ENCODE data around the gene AJAP1.

Gene AJAP1

DNA sequence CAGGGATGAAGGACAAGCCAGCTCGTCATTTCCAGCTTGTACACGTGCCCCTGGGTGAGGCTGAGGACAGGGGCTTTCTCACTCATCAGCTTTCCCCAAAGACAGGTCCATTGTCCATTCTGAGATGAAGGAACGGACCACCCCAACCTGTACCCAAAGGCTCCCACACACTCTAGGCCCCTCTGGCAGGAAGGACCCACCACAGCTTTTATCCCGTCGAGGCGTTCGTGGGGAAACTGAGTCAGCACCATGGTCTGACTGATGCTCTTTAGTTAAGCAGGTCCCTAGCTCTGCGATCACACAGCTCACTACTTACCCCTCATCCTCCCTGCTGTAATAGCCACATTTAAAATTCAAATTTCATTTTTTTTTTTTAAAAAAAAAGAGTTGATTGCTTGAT, 117.3 kb downstream of the AJAP1 start:
- DNase-seq (ENCODE audit: low read depth) = no peak
- TF ChIP-seq, protein P1, sequence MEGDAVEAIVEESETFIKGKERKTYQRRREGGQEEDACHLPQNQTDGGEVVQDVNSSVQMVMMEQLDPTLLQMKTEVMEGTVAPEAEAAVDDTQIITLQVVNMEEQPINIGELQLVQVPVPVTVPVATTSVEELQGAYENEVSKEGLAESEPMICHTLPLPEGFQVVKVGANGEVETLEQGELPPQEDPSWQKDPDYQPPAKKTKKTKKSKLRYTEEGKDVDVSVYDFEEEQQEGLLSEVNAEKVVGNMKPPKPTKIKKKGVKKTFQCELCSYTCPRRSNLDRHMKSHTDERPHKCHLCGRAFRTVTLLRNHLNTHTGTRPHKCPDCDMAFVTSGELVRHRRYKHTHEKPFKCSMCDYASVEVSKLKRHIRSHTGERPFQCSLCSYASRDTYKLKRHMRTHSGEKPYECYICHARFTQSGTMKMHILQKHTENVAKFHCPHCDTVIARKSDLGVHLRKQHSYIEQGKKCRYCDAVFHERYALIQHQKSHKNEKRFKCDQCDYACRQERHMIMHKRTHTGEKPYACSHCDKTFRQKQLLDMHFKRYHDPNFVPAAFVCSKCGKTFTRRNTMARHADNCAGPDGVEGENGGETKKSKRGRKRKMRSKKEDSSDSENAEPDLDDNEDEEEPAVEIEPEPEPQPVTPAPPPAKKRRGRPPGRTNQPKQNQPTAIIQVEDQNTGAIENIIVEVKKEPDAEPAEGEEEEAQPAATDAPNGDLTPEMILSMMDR (IDR thresholded peaks at IDR 0.05; ENCODE audit: insufficient read depth, low read depth, low read length, missing control alignments) = no peak
- no peak overlapping the region for H3K4me3 ChIP-seq (ENCODE audit: low read depth, low read length)

DNA sequence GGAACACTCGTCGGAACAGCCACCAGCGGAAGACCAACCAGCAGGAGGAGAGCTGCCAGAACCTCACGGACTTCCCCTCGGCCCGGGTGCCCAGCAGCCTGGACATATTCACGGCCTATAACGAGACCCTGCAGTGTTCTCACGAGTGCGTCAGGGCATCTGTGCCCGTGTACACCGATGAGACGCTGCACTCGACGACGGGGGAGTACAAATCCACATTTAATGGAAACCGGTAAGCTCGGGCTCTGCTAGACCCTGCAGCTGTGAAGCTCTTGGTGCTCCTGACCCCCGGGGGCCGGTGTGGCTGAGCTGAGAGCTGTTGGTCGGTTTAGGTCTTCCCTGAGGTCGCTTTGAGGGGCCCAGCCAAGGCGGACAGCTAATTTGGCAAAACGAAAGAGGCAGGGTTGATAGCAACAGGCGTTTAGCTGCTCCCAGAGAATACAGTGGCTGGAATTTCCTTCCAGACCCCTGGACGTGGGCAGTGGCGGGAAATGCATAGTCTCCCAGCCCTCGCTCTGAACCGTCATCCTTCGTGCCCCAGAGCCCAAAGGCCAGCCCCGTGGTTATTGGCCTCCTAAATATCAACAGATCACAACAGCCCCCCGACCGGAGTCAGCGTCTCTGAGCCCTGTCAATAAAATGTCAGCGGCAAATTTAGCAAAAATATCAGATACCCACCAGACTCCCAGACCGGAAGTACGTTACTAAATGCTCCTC, 118.0 kb downstream of the AJAP1 start:
- TF ChIP-seq, protein P1 (IDR thresholded peaks at IDR 0.05; ENCODE audit: insufficient read depth, low read depth, low read length, missing control alignments) = no peak
- H3K4me3 ChIP-seq (ENCODE audit: low read depth, low read length) = no peak overlapping the region
- DNase-seq (ENCODE audit: low read depth) = no peak

DNA sequence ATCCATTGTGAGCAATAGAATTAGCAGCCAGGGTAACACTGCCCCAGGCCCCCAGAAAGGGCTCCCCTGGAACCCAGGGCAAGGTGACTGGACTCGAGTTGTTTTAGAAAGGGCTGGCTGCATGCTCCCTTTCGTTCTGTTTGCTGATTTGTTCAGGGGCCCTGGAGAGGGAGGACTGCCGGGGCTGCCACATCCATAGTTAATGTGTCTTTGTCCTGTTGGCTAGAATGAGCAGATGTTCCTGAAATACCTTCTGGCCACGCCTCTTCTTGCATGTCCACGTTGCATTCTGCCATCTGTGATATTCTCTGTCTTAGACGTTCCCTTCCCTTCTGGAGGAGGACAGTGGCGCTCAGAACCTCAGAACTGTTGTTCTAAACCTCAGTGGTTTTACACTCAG, 118.8 kb downstream of the AJAP1 start:
- H3K4me3 ChIP-seq (ENCODE audit: low read depth, low read length) = no peak overlapping the region
- DNase-seq (ENCODE audit: low read depth) = no peak
- TF ChIP-seq, protein P1 (IDR thresholded peaks at IDR 0.05; ENCODE audit: insufficient read depth, low read depth, low read length, missing control alignments) = no peak

DNA sequence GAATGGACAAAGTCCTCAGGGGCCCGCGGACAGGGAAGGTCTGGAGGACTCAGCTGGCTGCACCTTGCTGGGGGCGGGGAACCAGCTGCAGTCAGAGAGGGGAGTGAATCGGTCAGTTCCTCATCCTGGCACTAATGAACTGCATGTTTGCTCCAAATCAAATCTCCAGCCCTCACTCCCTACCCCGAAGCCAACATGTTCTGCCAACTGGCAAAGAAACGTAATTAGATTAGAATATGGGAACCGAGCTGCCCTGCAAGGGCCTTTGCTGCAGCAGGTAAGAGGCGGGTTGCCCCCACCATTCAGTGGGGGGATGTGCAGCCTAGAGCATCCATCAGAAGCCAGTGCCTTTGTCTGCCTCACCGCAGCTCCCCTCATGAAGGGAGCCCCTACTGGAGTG, 121.1 kb downstream of the AJAP1 start:
- DNase-seq (ENCODE audit: low read depth) = no peak
- TF ChIP-seq, protein P1 (IDR thresholded peaks at IDR 0.05; ENCODE audit: insufficient read depth, low read depth, low read length, missing control alignments) = no peak
- H3K4me3 ChIP-seq (ENCODE audit: low read depth, low read length) = no peak overlapping the region

DNA sequence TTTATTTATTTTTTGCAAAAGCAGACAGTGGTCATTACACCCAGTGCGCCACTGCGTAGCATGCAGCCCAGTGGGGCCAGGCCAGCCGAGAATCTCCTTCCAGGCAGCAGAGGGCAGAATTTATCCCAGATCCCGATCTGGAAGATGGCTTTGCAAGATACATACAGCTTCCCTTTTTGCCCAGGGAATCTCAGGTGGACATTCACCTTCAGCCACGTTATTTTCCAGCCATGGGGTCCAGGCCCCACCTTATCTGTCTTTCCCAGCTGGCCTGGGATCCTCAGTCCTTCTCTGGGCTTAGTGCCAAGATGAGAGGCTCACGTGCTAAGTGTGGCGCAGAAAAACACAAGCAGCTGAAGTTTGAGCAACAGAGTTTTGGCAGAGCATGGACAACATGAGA, 123.6 kb downstream of the AJAP1 start:
- DNase-seq (ENCODE audit: low read depth) = no peak
- TF ChIP-seq, protein P1 (IDR thresholded peaks at IDR 0.05; ENCODE audit: insufficient read depth, low read depth, low read length, missing control alignments) = peak; percentile 23
- H3K4me3 ChIP-seq (ENCODE audit: low read depth, low read length) = no peak overlapping the region

DNA sequence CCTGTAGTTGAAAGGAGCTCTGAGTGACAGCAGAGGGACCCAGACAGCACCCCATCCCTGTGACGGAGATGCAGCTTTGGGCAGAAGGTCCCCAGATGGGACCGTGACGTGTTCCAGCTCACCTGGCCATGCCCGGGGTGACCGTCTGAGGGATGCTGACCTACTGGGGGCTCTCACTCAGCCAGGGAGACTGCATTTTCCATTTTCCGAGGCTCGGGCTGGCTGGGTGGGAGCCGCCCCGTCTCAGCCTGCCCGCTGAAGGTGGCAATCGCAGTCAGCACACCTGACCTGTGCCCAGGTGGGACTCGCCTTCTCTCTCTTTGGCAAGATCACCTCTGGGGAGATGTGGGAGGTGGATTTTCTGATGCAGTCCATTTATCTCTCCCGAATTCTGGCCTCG, 127.2 kb downstream of the AJAP1 start:
- DNase-seq (ENCODE audit: low read depth) = no peak
- TF ChIP-seq, protein P1 (IDR thresholded peaks at IDR 0.05; ENCODE audit: insufficient read depth, low read depth, low read length, missing control alignments) = no peak
- no peak overlapping the region for H3K4me3 ChIP-seq (ENCODE audit: low read depth, low read length)

DNA sequence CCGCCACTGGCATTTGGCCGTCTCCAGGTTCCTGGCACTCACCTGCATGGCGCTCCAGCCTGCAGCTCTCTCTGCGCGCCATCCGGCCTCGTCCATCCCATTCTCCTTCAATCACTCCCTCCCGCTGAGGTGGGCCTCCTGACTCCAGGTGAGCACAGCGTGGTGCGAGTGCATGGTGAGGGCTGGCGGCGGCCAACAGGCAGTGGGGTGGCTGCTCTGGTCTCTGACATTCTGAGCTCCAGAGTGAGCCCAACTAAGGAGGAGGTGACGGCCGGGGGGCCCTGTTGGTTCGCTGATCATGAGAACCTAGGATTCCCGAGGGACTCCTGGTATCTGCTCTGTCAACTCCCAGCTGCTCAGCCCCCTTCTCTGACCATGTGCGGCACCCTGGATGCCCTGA, 130.4 kb downstream of the AJAP1 start:
- H3K4me3 ChIP-seq (ENCODE audit: low read depth, low read length) = no peak overlapping the region
- TF ChIP-seq, protein P1 (IDR thresholded peaks at IDR 0.05; ENCODE audit: insufficient read depth, low read depth, low read length, missing control alignments) = no peak
- no peak for DNase-seq (ENCODE audit: low read depth)

Data from GM12865 (cell line).